OCI-LY1 (cell line): ENCODE data around the gene PDCD1.

Source experiments
- CTCF ChIP-seq: fragments of 200-600 bp; sonication (generic), shearing (Covaris generic); IDR thresholded peaks from 2 replicates; pipeline ENCODE4 v1.5.1; 2017; ENCODE audit warnings: mild to moderate bottlenecking, antibody characterized with exemption, low read length, moderate library complexity, mixed read lengths
- EZH2 ChIP-seq: fragments of 200-600 bp; sonication (generic), shearing (Covaris generic); IDR thresholded peaks from 2 replicates; pipeline ENCODE4 v1.8.0; 2017; ENCODE audit warnings: borderline replicate concordance, mixed run types, mild to moderate bottlenecking, antibody characterized with exemption, low read length, moderate library complexity, mixed read lengths

DNA sequence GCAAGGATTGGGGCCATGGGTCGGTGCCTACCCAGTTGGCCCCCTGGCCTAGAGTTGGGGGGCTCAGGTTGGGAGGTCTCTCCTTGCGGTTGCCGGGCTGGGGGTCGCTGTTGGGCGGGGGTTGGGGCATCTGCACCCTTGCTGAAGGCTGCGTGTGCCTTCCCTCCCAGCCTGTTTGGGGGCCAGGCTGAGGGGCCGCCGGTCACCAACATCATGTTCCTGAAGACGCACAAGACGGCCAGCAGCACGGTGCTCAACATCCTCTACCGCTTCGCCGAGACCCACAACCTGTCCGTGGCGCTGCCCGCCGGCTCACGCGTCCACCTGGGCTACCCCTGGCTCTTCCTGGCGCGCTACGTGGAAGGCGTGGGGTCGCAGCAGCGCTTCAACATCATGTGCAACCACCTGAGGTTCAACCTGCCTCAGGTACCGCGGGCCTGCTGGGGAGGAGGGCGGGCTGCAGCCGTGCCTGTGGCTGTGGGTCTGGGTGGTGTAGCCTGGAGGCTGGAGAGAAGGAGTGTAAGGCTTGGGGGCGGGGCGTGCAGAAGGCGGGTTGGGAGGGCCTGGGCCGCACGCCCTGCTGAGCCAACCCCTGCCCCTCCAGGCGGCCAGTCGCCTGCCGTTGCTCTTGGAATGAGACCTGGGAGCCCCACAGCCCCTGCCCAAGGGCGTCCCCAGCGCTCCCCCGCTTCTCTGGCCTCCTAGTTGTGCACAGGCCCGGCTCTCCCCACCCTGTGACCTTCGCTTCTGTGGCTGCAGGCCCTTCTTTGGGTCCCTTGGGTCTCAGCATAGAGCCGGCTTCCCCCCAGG lies 56.9 kb downstream of the PDCD1 start:
- TF ChIP-seq CTCF (no peak), EZH2 (no peak)
